Measurements from ENCODE around the gene CTSV.
"Not testable (repeated sequence)": the region's sequence is repeated elsewhere in the genome, so short reads cannot be mapped to it uniquely, and the experiment has no call there.

The CTSV gene

GRCh38 chr9:97073506-97073905 lies 34.6 kb upstream of the CTSV start:
- TF ChIP-seq, protein P1, sequence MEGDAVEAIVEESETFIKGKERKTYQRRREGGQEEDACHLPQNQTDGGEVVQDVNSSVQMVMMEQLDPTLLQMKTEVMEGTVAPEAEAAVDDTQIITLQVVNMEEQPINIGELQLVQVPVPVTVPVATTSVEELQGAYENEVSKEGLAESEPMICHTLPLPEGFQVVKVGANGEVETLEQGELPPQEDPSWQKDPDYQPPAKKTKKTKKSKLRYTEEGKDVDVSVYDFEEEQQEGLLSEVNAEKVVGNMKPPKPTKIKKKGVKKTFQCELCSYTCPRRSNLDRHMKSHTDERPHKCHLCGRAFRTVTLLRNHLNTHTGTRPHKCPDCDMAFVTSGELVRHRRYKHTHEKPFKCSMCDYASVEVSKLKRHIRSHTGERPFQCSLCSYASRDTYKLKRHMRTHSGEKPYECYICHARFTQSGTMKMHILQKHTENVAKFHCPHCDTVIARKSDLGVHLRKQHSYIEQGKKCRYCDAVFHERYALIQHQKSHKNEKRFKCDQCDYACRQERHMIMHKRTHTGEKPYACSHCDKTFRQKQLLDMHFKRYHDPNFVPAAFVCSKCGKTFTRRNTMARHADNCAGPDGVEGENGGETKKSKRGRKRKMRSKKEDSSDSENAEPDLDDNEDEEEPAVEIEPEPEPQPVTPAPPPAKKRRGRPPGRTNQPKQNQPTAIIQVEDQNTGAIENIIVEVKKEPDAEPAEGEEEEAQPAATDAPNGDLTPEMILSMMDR (IDR thresholded peaks at IDR 0.05), result no peak
- no peak for TF ChIP-seq ZFX (IDR thresholded peaks at IDR 0.05; ENCODE audit: borderline replicate concordance)
- H3K27ac ChIP-seq, result no peak overlapping the region

- H3K27ac ChIP-seq, result no peak overlapping the region
- TF ChIP-seq, protein P1 (IDR thresholded peaks at IDR 0.05), result no peak
- no peak for TF ChIP-seq ZFX (IDR thresholded peaks at IDR 0.05; ENCODE audit: borderline replicate concordance)
These were observed 33.4 kb upstream of the CTSV start for GRCh38 chr9:97072285-97072776.

DNA sequence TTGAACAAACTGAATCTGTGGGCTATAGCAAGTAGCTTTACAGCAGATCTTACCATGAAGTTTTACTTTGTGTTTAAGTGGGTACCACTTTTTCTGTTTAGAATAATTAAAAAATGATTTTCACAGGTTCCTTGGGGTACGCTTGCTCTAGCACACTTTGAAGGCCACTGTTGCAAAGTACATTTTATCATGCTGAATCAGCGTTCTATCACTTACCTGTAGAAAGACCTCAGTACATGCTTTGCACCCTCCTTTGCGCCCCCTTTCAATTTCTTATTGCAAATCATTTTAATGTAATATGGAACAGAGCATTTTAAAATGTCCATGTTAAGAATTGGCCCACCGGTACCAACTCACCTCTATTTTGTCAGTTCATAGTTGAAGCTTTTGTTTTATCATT lies 31.4 kb upstream of the CTSV start:
- not testable (repeated sequence) for H3K27ac ChIP-seq

GRCh38 chr9:97067490-97067889 lies 28.5 kb upstream of the CTSV start:
- H3K27ac ChIP-seq, result no peak overlapping the region
- TF ChIP-seq ZFX (IDR thresholded peaks at IDR 0.05; ENCODE audit: borderline replicate concordance), result no peak
- TF ChIP-seq, protein P1 (IDR thresholded peaks at IDR 0.05), result no peak

GRCh38 chr9:97064176-97064575 lies 25.2 kb upstream of the CTSV start:
- TF ChIP-seq ZFX (IDR thresholded peaks at IDR 0.05; ENCODE audit: borderline replicate concordance), result no peak
- TF ChIP-seq, protein P1 (IDR thresholded peaks at IDR 0.05), result no peak

GRCh38 chr9:97060796-97061195 lies 21.9 kb upstream of the CTSV start:
- H3K27ac ChIP-seq, result no peak overlapping the region
- TF ChIP-seq, protein P1 (IDR thresholded peaks at IDR 0.05), result no peak
- TF ChIP-seq ZFX (IDR thresholded peaks at IDR 0.05; ENCODE audit: borderline replicate concordance), result no peak

More at GRCh38 chr9:97064176-97064575, 25.2 kb upstream of the CTSV start:
- no peak overlapping the region for H3K27ac ChIP-seq

- no peak overlapping the region for H3K27ac ChIP-seq
- TF ChIP-seq, protein P1 (IDR thresholded peaks at IDR 0.05), result no peak
- no peak for TF ChIP-seq ZFX (IDR thresholded peaks at IDR 0.05; ENCODE audit: borderline replicate concordance)
These were observed 20.7 kb upstream of the CTSV start for GRCh38 chr9:97059626-97060025.

DNA sequence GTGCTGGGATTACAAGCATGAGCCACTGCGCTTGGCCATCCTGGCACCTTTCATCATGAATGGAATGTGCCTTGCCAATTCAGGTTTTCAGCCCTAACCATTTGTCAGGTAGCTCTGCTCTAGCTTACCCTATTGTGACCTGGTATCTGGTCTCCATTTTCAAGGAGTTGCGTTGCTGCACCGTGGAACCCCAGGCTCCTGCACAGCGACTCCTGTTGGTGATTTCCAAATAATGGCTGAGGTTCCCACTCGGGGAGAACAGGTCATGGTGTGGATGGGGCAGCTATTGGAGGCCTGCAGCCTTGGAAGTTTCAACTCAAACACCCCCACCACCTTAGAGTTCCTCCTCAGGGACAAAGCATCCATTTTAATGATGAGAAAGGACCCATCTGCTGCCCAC lies 18.7 kb upstream of the CTSV start:
- TF ChIP-seq, protein P1 (IDR thresholded peaks at IDR 0.05), result peak; percentile 32
- no peak for TF ChIP-seq ZFX (IDR thresholded peaks at IDR 0.05; ENCODE audit: borderline replicate concordance)
- no peak overlapping the region for H3K27ac ChIP-seq

DNA sequence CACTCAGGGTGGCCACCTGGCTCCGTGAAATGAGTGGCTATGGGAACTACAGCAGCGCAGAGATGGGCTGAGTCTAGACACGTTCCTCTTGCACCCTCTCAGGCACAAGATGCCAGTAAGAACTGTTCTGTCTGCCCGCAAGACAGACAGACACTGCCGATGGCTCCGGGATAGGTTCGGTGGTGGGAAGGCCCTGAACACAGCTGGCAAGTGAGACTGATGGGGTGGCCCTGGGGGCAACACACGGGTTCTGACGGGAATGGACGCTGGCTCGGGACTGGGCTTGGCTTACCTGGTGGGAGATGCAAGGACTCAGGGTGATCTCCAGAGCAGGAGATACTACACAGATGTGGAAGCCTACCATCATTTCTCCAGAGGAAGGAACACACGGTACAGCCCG lies 16.9 kb upstream of the CTSV start:
- not testable (repeated sequence) for H3K27ac ChIP-seq

Data from 22Rv1 (cell line).